ENCODE data around the gene IRF7.
A peak's percentile ranks its signal among the peaks of the same experiment; 100 is the strongest.

IRF7 gene

GRCh38 chr11:615504-616319 lies at the start of gene IRF7:
Gene IRF7 (minus strand): TSS chr11:615950. CDS start chr11:615364, 586 bp downstream.
- Histone ChIP-seq H3K4me3 (ENCODE audit: low read depth in 1 of 2, low read length in 2 of 2) (peak within 1 kb of the TSS; percentile 60 to 97), H3K36me3 (ENCODE audit: insufficient read depth, low read length) (peaks cover 48% of the 10 kb centered on the region), H3K4me1 (ENCODE audit: insufficient read depth, low read length) (peaks cover 35% of the 10 kb centered on the region), H3K4me2 (ENCODE audit: insufficient read depth, low read length) (peak within 1 kb of the TSS; percentile 100), H3K27ac (ENCODE audit: low read length) (peak within 1 kb of the TSS; percentile 85), H3K9me3 (ENCODE audit: insufficient read depth, low read length, severe bottlenecking) (no peaks in the 10 kb centered on the region), H3K79me2 (ENCODE audit: insufficient read depth, low read length) (peaks cover 17% of the 10 kb centered on the region), H3K27me3 (ENCODE audit: insufficient read depth, low read length, poor library complexity) (no peaks in the 10 kb centered on the region), H2AFZ (ENCODE audit: low read depth, low read length) (peak within 1 kb of the TSS; percentile 90), H3K9ac (ENCODE audit: low read depth, low read length) (peak within 1 kb of the TSS; percentile 75), H4K20me1 (ENCODE audit: insufficient read depth, low read length) (peaks cover 51% of the 10 kb centered on the region)
- ATAC-seq (ENCODE audit: insufficient read depth, low read depth), result peak; percentile 86
- TF ChIP-seq CTCF (IDR thresholded peaks at IDR 0.05; ENCODE audit: borderline replicate concordance, extremely low read depth, low read length, poor library complexity, severe bottlenecking) (no peak), EZH2 (IDR thresholded peaks at IDR 0.05; ENCODE audit: borderline replicate concordance, low read depth, low read length, severe bottlenecking) (no peak)
- peak; percentile 88 for DNase-seq

- Histone ChIP-seq H3K9ac (ENCODE audit: low read depth, low read length) (no peak overlapping the region), H3K79me2 (ENCODE audit: insufficient read depth, low read length) (peaks cover 20% of the 10 kb centered on the region), H3K9me3 (ENCODE audit: insufficient read depth, low read length, severe bottlenecking) (no peaks in the 10 kb centered on the region), H3K4me2 (ENCODE audit: insufficient read depth, low read length) (no peak overlapping the region), H3K36me3 (ENCODE audit: insufficient read depth, low read length) (peaks cover 69% of the 10 kb centered on the region), H4K20me1 (ENCODE audit: insufficient read depth, low read length) (peaks cover 26% of the 10 kb centered on the region), H3K4me3 (ENCODE audit: low read depth in 1 of 2, low read length in 2 of 2) (no peak overlapping the region), H3K4me1 (ENCODE audit: insufficient read depth, low read length) (no peaks in the 10 kb centered on the region), H3K27ac (ENCODE audit: low read length) (no peak overlapping the region), H3K27me3 (ENCODE audit: insufficient read depth, low read length, poor library complexity) (no peaks in the 10 kb centered on the region), H2AFZ (ENCODE audit: low read depth, low read length) (no peak overlapping the region)
- TF ChIP-seq EZH2 (IDR thresholded peaks at IDR 0.05; ENCODE audit: borderline replicate concordance, low read depth, low read length, severe bottlenecking) (no peak), CTCF (IDR thresholded peaks at IDR 0.05; ENCODE audit: borderline replicate concordance, extremely low read depth, low read length, poor library complexity, severe bottlenecking) (no peak)
- ATAC-seq (ENCODE audit: insufficient read depth, low read depth) (no peak), DNase-seq (no peak)
Observed at GRCh38 chr11:665062-665703, 49.4 kb upstream of the IRF7 start.

GRCh38 chr11:662689-663274 lies 47.0 kb upstream of the IRF7 start:
- no peak overlapping the region for H3K9ac ChIP-seq (ENCODE audit: low read depth, low read length)
- no peak overlapping the region for H2AFZ ChIP-seq (ENCODE audit: low read depth, low read length)
- H4K20me1 ChIP-seq (ENCODE audit: insufficient read depth, low read length), result peaks cover 30% of the 10 kb centered on the region
- TF ChIP-seq EZH2 (IDR thresholded peaks at IDR 0.05; ENCODE audit: borderline replicate concordance, low read depth, low read length, severe bottlenecking) (no peak), CTCF (IDR thresholded peaks at IDR 0.05; ENCODE audit: borderline replicate concordance, extremely low read depth, low read length, poor library complexity, severe bottlenecking) (peak; percentile 65)
- H3K4me1 ChIP-seq (ENCODE audit: insufficient read depth, low read length), result no peaks in the 10 kb centered on the region
- H3K36me3 ChIP-seq (ENCODE audit: insufficient read depth, low read length), result peaks cover 83% of the 10 kb centered on the region
- no peak overlapping the region for H3K4me3 ChIP-seq (ENCODE audit: low read depth in 1 of 2, low read length in 2 of 2)
- no peaks in the 10 kb centered on the region for H3K9me3 ChIP-seq (ENCODE audit: insufficient read depth, low read length, severe bottlenecking)
- no peak overlapping the region for H3K27ac ChIP-seq (ENCODE audit: low read length)
- ATAC-seq (ENCODE audit: insufficient read depth, low read depth) (peak; percentile 61; the same call in 1 of the 3 replicates), DNase-seq (no peak)
- H3K79me2 ChIP-seq (ENCODE audit: insufficient read depth, low read length), result peaks cover 20% of the 10 kb centered on the region
- H3K4me2 ChIP-seq (ENCODE audit: insufficient read depth, low read length), result no peak overlapping the region
- no peaks in the 10 kb centered on the region for H3K27me3 ChIP-seq (ENCODE audit: insufficient read depth, low read length, poor library complexity)
